ENCODE measurements around the gene TNFRSF11A. TPM values are rescaled to one million over a fixed set of nuclear protein-coding genes. Genes with fewer than 3 reads are reported as not detected.

Gene TNFRSF11A
- 22.9 and 27.1 TPM in 2 replicates for total RNA-seq

DNA sequence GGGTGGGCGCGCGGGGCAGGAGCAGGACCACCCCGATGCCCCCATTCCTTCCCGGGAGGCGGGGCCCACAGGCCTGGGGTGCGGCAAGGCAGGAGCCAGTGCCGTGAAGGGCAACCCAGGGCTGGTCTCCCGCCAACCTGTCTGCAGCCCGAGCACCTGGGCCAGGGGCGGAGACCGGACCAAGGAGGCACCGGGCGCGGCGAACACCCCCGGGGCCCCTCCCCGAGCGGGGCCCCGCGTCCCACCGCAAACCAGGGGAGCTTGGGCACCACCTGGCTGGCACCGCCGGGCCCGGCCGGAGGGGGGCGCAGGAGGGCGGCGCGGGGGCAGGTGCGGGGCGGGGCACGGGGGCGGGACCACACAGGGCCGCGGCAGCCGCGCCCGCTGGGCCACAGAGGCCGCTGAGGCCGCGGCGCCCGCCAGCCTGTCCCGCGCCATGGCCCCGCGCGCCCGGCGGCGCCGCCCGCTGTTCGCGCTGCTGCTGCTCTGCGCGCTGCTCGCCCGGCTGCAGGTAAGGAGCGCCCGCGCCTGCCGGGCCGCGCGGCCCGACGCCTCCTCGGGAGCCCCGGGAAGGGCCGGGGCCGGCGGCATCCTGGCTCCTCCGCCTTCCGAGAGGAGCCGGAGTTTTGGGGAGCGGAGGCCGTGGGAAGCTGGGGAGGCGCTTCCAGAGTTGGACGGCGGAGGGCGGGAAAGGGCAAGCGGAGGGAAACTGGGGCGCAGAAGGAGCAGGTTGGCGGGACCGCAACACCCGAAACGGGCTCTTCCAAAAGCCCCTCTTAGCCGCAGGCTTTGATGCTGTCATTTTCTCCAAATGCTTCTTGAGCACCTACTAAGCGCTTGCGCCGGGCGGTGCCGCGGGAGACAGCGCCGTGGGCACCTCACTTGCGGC, at the start of gene TNFRSF11A:
Gene TNFRSF11A, plus strand, starts transcription at position 394 of the 889 bp plus-strand sequence. Its CDS starts 43 bp downstream, at position 437.
- Mint-ChIP-seq H3K36me3 (ENCODE audit: low read depth) (peaks cover 7% of the 10 kb centered on the region), H3K9me3 (no peaks in the 10 kb centered on the region), H3K4me1 (ENCODE audit: low read depth) (peaks cover 62% of the 10 kb centered on the region), H3K27me3 (ENCODE audit: insufficient read depth) (peaks cover 34% of the 10 kb centered on the region), H3K4me3 (peak within 1 kb of the TSS; percentile 97), H3K27ac (peak within 1 kb of the TSS; percentile 87)
- peak; percentile 62 for DNase-seq (ENCODE audit: low spot score)
- intact Hi-C loops (cut with micrococcal nuclease): loop anchor here (1.0 to 5.0 kb wide), 8 partner anchors 14 to 522 kb away; partner anchors contain the start of genes PHLPP1 and ZCCHC2

DNA sequence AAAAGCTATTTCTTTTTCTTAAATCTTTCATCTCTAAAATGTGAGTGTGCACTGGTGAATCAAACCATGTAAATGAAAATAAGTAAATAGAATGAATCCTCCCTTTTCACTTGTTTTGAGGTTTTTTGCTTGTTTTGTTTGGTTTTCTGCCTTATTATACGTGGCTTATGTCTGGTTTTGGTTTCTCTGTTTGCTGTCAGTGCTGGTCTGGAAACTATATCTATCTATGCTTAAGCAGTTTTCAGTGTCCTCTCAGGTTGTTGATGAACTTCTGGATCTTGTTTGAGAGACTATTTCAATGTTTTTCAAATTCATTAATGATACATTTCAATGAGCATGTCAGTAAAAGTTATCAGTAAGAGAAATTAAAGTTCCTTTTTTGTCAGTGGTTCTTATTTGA, 48.1 kb upstream of the TNFRSF11A start:
- Mint-ChIP-seq H3K27me3 (ENCODE audit: insufficient read depth) (no peaks in the 10 kb centered on the region), H3K9me3 (no peaks in the 10 kb centered on the region), H3K27ac (no peak overlapping the region), H3K4me3 (no peak overlapping the region), H3K4me1 (ENCODE audit: low read depth) (peaks cover 27% of the 10 kb centered on the region), H3K36me3 (ENCODE audit: low read depth) (peaks cover 23% of the 10 kb centered on the region)
- no peak for DNase-seq (ENCODE audit: low spot score)
- intact Hi-C loops (cut with micrococcal nuclease): no loop called here

DNA sequence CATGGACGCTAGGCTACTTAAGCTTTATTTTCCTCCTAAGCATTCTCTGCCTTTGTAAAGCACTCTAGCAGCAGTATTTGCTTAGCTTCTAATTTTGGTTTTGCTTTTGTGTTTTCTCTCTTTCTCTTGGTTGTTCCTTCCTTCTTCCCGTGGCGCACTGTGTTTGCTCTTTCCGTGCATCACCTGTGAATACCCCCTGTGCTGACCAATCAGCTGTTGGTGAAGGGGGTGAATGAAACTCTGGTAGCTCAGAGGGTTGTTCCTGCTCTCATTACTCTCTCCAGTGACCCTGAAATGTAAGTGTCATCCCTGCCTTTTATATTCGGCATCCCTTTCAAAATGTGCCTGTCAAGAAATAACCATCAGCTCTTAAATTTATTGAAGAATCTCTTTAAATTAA, 45.5 kb upstream of the TNFRSF11A start:
- Mint-ChIP-seq H3K4me3 (no peak overlapping the region), H3K9me3 (no peaks in the 10 kb centered on the region), H3K4me1 (ENCODE audit: low read depth) (peaks cover 32% of the 10 kb centered on the region), H3K36me3 (ENCODE audit: low read depth) (peaks cover 30% of the 10 kb centered on the region), H3K27ac (no peak overlapping the region), H3K27me3 (ENCODE audit: insufficient read depth) (no peaks in the 10 kb centered on the region)
- DNase-seq (ENCODE audit: low spot score): no peak
- intact Hi-C loops (cut with micrococcal nuclease): no loop called here

DNA sequence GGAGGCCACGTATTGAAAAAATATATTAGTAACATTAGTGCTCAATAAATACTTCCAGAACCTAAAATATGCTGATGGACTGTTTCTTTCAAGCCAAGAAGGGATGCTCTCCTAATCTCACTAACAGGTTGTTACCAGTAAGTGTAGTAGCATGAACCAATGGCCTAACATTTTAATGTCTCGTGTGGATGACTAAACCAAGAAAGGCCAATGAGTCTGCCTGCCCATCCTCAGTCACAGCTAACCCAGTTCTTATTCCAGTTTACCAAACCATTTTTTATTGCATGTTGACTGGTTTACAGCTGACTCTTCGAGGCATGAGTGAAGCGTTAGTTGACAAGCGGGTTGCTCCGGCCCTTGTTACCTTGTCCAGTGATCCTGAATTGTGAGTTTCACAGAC, 45.1 kb upstream of the TNFRSF11A start:
- Mint-ChIP-seq H3K27ac (no peak overlapping the region), H3K9me3 (no peaks in the 10 kb centered on the region), H3K4me3 (no peak overlapping the region), H3K27me3 (ENCODE audit: insufficient read depth) (no peaks in the 10 kb centered on the region), H3K36me3 (ENCODE audit: low read depth) (peaks cover 33% of the 10 kb centered on the region), H3K4me1 (ENCODE audit: low read depth) (peaks cover 32% of the 10 kb centered on the region)
- intact Hi-C loops (cut with micrococcal nuclease): loop anchor here (2.0 to 5.0 kb wide), 3 partner anchors 47 to 141 kb away; partner anchors contain the start of gene TNFRSF11A
- DNase-seq (ENCODE audit: low spot score): no peak

DNA sequence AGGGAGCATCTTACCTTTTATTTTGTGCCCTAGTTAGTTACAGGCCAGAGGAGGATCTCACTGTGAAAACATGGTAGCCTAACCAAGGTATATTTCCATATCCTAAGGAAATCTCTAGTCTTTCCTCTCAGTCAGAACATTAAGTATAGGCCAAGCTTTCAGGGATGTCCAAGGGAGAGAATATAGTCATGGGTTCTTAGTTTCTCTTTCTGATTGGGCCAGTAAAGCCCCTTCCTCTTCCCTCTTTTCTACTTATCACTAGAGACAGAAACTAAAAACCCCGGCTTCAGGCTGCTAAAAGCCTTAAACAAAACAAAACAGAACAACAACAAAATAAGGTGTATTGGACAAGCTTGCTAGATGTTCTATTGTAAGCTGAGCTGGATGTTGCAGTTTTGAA, 44.3 kb upstream of the TNFRSF11A start:
- Mint-ChIP-seq H3K4me1 (ENCODE audit: low read depth) (peaks cover 39% of the 10 kb centered on the region), H3K27me3 (ENCODE audit: insufficient read depth) (no peaks in the 10 kb centered on the region), H3K9me3 (no peaks in the 10 kb centered on the region), H3K4me3 (no peak overlapping the region), H3K36me3 (ENCODE audit: low read depth) (peaks cover 38% of the 10 kb centered on the region), H3K27ac (peak overlapping the region; percentile 32)
- no peak for DNase-seq (ENCODE audit: low spot score)
- intact Hi-C loops (cut with micrococcal nuclease): loop anchor here (1.0 to 5.0 kb wide), 4 partner anchors 7 to 140 kb away; partner anchors contain the start of gene TNFRSF11A

DNA sequence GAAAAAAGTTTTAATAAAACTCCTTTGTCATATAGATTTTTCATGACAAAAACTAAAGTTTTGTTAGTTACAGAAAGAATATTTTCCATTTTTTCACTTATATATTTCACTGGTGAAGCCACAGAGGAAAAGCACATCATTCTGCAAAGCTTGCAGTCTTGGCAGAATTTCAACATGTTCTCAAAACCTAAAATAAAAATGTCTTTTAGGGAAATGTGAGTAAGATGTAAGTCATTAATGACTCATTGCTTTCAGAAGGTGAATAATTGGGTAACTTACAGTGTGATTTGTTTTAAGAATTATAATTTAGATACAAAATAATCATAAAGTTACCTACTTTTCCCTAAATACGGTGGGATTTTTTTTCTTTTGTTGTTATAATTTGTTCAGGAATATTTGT, 43.4 kb upstream of the TNFRSF11A start:
- DNase-seq (ENCODE audit: low spot score): no peak
- H3K4me1 Mint-ChIP-seq (ENCODE audit: low read depth): peaks cover 40% of the 10 kb centered on the region
- H3K27ac Mint-ChIP-seq: no peak overlapping the region
- intact Hi-C loops (cut with micrococcal nuclease): loop anchor here (1.0 to 5.0 kb wide), 4 partner anchors 8 to 139 kb away; partner anchors contain the start of gene TNFRSF11A
- H3K36me3 Mint-ChIP-seq (ENCODE audit: low read depth): peaks cover 36% of the 10 kb centered on the region
- H3K9me3 Mint-ChIP-seq: no peaks in the 10 kb centered on the region
- H3K27me3 Mint-ChIP-seq (ENCODE audit: insufficient read depth): no peaks in the 10 kb centered on the region
- H3K4me3 Mint-ChIP-seq: no peak overlapping the region

DNA sequence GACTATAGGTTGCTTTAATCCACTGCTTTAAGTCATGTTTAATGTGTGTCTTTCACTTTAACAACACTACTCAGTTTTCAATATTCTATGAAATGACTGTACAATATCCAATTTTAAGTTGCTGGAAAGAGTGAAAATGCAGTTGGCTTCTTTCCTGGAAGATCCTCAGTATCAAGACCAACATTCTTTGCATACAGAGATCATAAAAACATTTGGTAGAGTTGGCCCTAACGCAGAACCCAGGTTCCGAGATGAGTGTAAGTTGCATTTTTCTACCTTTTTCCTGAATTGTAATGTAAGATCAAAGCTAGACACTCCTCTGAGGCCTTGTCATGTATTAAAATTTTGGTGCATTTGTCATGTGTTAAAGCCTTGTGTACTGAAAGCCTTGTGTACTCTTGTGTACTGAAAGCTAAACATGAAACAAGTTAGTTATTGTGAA, 42.9 kb upstream of the TNFRSF11A start:
- intact Hi-C loops (cut with micrococcal nuclease): loop anchor here (5.0 kb wide), 2 partner anchors 45 to 85 kb away; partner anchors contain the start of gene TNFRSF11A
- H3K4me3 Mint-ChIP-seq: no peak overlapping the region
- DNase-seq (ENCODE audit: low spot score): no peak
- peaks cover 39% of the 10 kb centered on the region for H3K36me3 Mint-ChIP-seq (ENCODE audit: low read depth)
- no peaks in the 10 kb centered on the region for H3K9me3 Mint-ChIP-seq
- peak overlapping the region; percentile 29 for H3K27ac Mint-ChIP-seq
- peaks cover 35% of the 10 kb centered on the region for H3K4me1 Mint-ChIP-seq (ENCODE audit: low read depth)
- no peaks in the 10 kb centered on the region for H3K27me3 Mint-ChIP-seq (ENCODE audit: insufficient read depth)

DNA sequence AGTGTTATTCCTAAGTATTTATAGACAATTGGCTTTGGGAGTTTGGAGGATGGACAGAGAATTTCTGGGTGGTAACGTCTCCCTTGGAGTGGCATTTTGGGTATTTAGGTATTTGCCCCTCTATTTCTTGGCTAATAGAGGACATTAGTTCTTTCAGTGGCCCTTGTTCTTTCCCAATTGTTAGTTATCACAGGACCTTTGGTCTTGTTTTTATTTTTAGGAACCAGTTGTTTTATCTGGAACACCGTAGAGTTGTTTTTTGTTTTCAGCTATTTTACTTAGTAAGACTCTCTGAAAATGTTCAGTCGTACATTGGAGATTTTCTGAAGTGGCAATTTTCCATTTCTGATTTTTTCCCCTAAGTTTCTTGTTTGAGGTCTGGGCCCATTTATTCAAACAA, 40.5 kb upstream of the TNFRSF11A start:
- H3K4me3 Mint-ChIP-seq: no peak overlapping the region
- peaks cover 43% of the 10 kb centered on the region for H3K4me1 Mint-ChIP-seq (ENCODE audit: low read depth)
- intact Hi-C loops (cut with micrococcal nuclease): loop anchor here (5.0 kb wide), 2 partner anchors 43 to 83 kb away; partner anchors contain the start of gene TNFRSF11A
- DNase-seq (ENCODE audit: low spot score): no peak
- no peaks in the 10 kb centered on the region for H3K9me3 Mint-ChIP-seq
- no peaks in the 10 kb centered on the region for H3K27me3 Mint-ChIP-seq (ENCODE audit: insufficient read depth)
- H3K27ac Mint-ChIP-seq: no peak overlapping the region
- H3K36me3 Mint-ChIP-seq (ENCODE audit: low read depth): peaks cover 52% of the 10 kb centered on the region

DNA sequence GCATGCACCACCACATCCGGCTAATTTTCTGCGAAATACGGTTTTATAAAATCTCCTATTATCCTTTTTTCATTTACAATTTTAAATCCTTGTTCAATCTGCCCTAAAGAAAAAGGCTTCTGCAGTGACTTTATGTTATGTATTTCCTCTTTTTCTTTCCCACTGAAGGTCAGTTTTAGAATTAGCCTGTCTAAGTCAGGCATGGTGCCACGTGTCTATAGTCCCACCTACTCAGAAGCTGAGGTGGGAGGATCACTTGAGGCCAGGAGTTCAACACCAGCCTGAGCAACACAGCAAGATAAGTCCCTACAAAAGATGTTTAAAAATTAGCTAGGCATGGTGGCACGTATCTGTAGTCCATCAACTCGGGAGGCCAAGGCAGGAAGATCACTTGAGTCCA, 39.8 kb upstream of the TNFRSF11A start:
- intact Hi-C loops (cut with micrococcal nuclease): no loop called here
- H3K36me3 Mint-ChIP-seq (ENCODE audit: low read depth): peaks cover 53% of the 10 kb centered on the region
- H3K4me3 Mint-ChIP-seq: no peak overlapping the region
- H3K27me3 Mint-ChIP-seq (ENCODE audit: insufficient read depth): no peaks in the 10 kb centered on the region
- no peaks in the 10 kb centered on the region for H3K9me3 Mint-ChIP-seq
- no peak for DNase-seq (ENCODE audit: low spot score)
- peaks cover 41% of the 10 kb centered on the region for H3K4me1 Mint-ChIP-seq (ENCODE audit: low read depth)
- H3K27ac Mint-ChIP-seq: no peak overlapping the region

DNA sequence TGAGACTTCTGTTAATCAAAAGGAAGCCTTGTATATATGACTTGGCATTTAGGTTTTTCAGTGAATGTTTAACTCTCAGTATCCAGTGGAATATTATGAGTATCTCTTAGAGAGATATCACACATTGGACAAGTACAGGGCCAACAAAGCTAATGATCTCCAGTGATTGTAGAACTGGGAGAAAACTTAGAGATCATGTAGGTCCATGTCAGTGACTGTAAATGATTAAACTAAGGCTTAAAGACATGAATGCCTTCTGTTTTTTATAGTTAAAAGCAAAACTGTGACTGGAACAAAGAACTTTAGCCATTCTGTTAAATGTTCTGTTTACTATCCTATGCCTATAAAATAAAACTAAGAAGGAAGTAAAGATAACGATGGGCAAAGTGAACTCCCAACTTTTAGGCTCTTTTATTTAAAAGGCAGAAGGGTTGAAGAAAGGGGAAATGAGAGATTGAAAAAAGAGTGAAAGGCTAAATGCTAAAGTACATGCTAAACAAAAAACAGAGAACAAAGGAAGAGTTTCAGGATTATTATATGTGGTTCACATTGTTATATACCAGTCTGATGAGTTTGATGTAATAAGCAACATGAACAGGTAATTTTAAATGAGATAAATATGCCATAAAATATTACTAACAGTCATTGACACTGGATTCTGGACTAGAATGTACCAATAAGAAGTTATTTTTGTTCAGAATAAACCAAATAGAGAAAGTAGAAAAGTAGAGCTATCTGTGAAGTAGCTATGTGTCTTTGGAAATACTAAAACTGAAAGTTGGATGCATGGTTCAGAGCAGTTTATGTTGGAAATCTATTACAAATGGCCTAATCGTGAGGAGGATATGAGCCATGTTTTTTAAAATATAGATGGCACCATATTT, 37.1 kb upstream of the TNFRSF11A start:
- H3K9me3 Mint-ChIP-seq: no peaks in the 10 kb centered on the region

DNA sequence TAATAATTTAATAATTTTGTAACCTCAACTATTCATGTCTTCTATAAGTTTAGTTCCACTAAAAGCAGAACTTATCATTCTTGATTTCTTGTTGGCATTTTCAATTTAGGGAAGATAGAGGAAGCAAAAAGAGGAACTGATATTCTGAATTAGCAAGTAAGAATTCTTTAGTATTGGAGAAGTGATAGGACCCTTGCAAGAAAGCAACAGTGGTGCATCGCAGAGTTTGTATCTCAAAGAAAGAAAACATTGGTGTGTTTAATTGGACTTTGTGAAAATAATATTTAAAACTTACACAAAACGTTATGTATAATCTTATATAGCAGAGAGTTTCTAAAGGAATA, 36.5 kb upstream of the TNFRSF11A start:
- no peaks in the 10 kb centered on the region for H3K9me3 Mint-ChIP-seq
- no peaks in the 10 kb centered on the region for H3K27me3 Mint-ChIP-seq (ENCODE audit: insufficient read depth)
- H3K4me3 Mint-ChIP-seq: no peak overlapping the region
- no peak overlapping the region for H3K27ac Mint-ChIP-seq
- intact Hi-C loops (cut with micrococcal nuclease): no loop called here
- no peak for DNase-seq (ENCODE audit: low spot score)
- H3K4me1 Mint-ChIP-seq (ENCODE audit: low read depth): peaks cover 23% of the 10 kb centered on the region
- H3K36me3 Mint-ChIP-seq (ENCODE audit: low read depth): peaks cover 38% of the 10 kb centered on the region

More for the DNA sequence above, 37.1 kb upstream of the TNFRSF11A start:
- H3K27ac Mint-ChIP-seq: no peak overlapping the region
- no peak for DNase-seq (ENCODE audit: low spot score)
- peaks cover 43% of the 10 kb centered on the region for H3K36me3 Mint-ChIP-seq (ENCODE audit: low read depth)
- H3K4me1 Mint-ChIP-seq (ENCODE audit: low read depth): peaks cover 23% of the 10 kb centered on the region
- H3K27me3 Mint-ChIP-seq (ENCODE audit: insufficient read depth): no peaks in the 10 kb centered on the region
- intact Hi-C loops (cut with micrococcal nuclease): no loop called here
- no peak overlapping the region for H3K4me3 Mint-ChIP-seq

DNA sequence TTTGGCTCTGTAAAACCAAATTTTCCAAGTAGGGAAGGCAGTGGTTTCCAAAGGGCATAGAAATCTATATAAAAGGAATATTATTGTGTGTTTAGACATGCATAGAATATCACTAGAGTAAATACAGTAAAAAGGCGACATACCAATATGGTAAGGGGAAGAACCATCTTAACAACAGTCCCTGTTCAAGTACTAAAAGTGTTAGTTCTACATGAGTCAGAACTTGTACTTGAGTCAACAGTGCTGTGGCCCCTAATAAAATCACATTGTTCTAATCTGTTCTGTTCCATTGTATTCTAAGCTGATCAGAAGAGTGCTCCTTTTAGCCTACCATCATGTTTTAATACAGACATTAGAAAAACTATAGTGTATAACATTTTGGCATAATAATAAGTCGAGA, 36.1 kb upstream of the TNFRSF11A start:
- no peaks in the 10 kb centered on the region for H3K9me3 Mint-ChIP-seq
- intact Hi-C loops (cut with micrococcal nuclease): no loop called here
- H3K4me3 Mint-ChIP-seq: no peak overlapping the region
- no peak for DNase-seq (ENCODE audit: low spot score)
- no peaks in the 10 kb centered on the region for H3K27me3 Mint-ChIP-seq (ENCODE audit: insufficient read depth)
- peaks cover 23% of the 10 kb centered on the region for H3K4me1 Mint-ChIP-seq (ENCODE audit: low read depth)
- H3K27ac Mint-ChIP-seq: no peak overlapping the region
- H3K36me3 Mint-ChIP-seq (ENCODE audit: low read depth): peaks cover 38% of the 10 kb centered on the region
